Measurements from ENCODE around the gene HEXA.

DNA sequence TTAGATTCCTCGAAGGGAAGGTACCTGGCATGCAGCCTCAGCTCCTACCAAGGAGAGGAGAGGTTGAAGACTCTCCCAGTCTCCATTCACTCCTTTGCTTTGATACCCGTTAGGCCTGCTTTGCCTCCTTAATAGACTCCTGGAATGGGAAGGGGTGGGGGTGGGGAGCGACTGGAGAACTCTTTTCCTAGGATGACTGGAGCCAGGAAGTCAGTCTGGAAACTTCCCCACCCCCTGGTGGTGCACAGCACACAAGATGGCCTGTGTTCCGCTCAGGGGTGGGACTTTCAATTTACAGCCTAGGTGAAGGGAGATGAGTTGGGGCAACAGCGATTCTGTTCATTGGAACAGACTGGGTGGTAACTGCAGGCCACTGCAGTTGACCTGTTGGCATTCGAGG, 34.5 kb downstream of the HEXA start:
- TF ChIP-seq, protein P1, sequence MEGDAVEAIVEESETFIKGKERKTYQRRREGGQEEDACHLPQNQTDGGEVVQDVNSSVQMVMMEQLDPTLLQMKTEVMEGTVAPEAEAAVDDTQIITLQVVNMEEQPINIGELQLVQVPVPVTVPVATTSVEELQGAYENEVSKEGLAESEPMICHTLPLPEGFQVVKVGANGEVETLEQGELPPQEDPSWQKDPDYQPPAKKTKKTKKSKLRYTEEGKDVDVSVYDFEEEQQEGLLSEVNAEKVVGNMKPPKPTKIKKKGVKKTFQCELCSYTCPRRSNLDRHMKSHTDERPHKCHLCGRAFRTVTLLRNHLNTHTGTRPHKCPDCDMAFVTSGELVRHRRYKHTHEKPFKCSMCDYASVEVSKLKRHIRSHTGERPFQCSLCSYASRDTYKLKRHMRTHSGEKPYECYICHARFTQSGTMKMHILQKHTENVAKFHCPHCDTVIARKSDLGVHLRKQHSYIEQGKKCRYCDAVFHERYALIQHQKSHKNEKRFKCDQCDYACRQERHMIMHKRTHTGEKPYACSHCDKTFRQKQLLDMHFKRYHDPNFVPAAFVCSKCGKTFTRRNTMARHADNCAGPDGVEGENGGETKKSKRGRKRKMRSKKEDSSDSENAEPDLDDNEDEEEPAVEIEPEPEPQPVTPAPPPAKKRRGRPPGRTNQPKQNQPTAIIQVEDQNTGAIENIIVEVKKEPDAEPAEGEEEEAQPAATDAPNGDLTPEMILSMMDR (IDR thresholded peaks at IDR 0.05 in 4 of 5, conservative IDR thresholded peaks at IDR 0.05 in 1 of 5): no peak
- no peak for TF ChIP-seq POLR2A (IDR thresholded peaks at IDR 0.05)
